PC-3 (cell line): Measurements from ENCODE around the gene IL31RA. TPM values are rescaled to one million over a fixed set of nuclear protein-coding genes. Genes with fewer than 3 reads are reported as not detected.

ENCODE experiments used
- ATAC-seq: fragments of 200-7000 bp; cut with Tn5 transposase; 2 replicates; pipeline ENCODE4 v1.9.1; 2020; ENCODE audit warnings: mild to moderate bottlenecking, moderate library complexity
- BruUV-seq: library from RNA; stranded (reverse); fragments of 400-500 nt; replicated peaks from 2 replicates; lab custom pipeline; 2021; lab: Mats Ljungman, UMichigan
- CTCF ChIA-PET: fragments of 300-600 bp; sonication (Branson Sonifier 250); formaldehyde crosslinking; loops from one replicate; lab custom pipeline; 2022; ENCODE audit warnings: antibody characterized with exemption; lab: Charles Lee
- POLR2A ChIA-PET: fragments of 300-600 bp; sonication (Branson Sonifier 250); formaldehyde crosslinking; loops from one replicate; lab custom pipeline; 2022; ENCODE audit warnings: antibody characterized with exemption; ENCODE audit not compliant: unreplicated experiment; lab: Charles Lee
- DNase-seq: peaks from one replicate; pipeline ENCODE4 v3.0.0-alpha.2; 2015
- H2AFZ ChIP-seq: fragments of 300-600 bp; sonication (generic); 2 replicates; pipeline ENCODE4 v1.6.0; 2016; ENCODE audit warnings: antibody characterized with exemption, low read length
- H3F3A ChIP-seq: fragments of 300-600 bp; sonication (generic); one replicate; pipeline ENCODE4 v1.6.0; 2017; ENCODE audit warnings: antibody characterized with exemption, low read length, control low read depth, mild to moderate bottlenecking; ENCODE audit not compliant: unreplicated experiment
- H3K27ac ChIP-seq: fragments of 300-600 bp; sonication (generic); 2 replicates; pipeline ENCODE4 v1.5.1; 2016; ENCODE audit warnings: mild to moderate bottlenecking, low read length
- H3K27me3 ChIP-seq: fragments of 300-600 bp; sonication (generic); 2 replicates; pipeline ENCODE4 v1.6.1; 2016; ENCODE audit warnings: low read length, mixed read lengths
- H3K36me3 ChIP-seq: fragments of 300-600 bp; sonication (generic); 2 replicates; pipeline ENCODE4 v1.6.1; 2016; ENCODE audit warnings: low read depth, mixed run types, low read length, mixed read lengths
- H3K4me1 ChIP-seq: fragments of 300-600 bp; sonication (generic); 2 replicates; pipeline ENCODE4 v1.5.1; 2016; ENCODE audit warnings: low read length; ENCODE audit not compliant: insufficient read depth
- H3K4me2 ChIP-seq: fragments of 300-600 bp; sonication (generic); 2 replicates; pipeline ENCODE4 v1.6.0; 2016; ENCODE audit warnings: low read length
- H3K4me3 ChIP-seq: fragments of 300-600 bp; sonication (generic); 2 replicates; pipeline ENCODE4 v1.5.1; 2016; ENCODE audit warnings: mild to moderate bottlenecking, low read length, mixed read lengths
- H3K79me2 ChIP-seq: fragments of 300-600 bp; sonication (generic); 2 replicates; pipeline ENCODE4 v1.6.1; 2017; ENCODE audit warnings: low read length, mixed read lengths
- H3K9ac ChIP-seq: fragments of 300-600 bp; sonication (generic); 2 replicates; pipeline ENCODE4 v1.6.0; 2016; ENCODE audit warnings: mild to moderate bottlenecking, low read length
- H3K9me2 ChIP-seq: fragments of 300-600 bp; sonication (generic); replicated peaks from 2 replicates; pipeline ENCODE4 v1.6.1; 2016; ENCODE audit warnings: mixed run types, low read length, mixed read lengths
- H3K9me3 ChIP-seq: fragments of 300-600 bp; sonication (generic); 2 replicates; pipeline ENCODE4 v1.6.1; 2016; ENCODE audit warnings: low read length, mixed read lengths
- H4K20me1 ChIP-seq: fragments of 300-600 bp; sonication (generic); 2 replicates; pipeline ENCODE4 v1.6.1; 2016; ENCODE audit warnings: low read length, mixed read lengths
- EZH2 ChIP-seq: fragments of 300-600 bp; sonication (generic); IDR thresholded peaks from one replicate; pipeline ENCODE4 v1.6.1; 2017; ENCODE audit warnings: antibody characterized with exemption, mild to moderate bottlenecking, low read length; ENCODE audit not compliant: unreplicated experiment
- EZH2phosphoT487 ChIP-seq: fragments of 300-600 bp; sonication (generic); IDR thresholded peaks from 2 replicates; pipeline ENCODE4 v1.6.1; 2018; ENCODE audit warnings: mild to moderate bottlenecking, antibody characterized with exemption, low read length, borderline replicate concordance
- intact Hi-C: fragments of 100-400 bp; cut with micrococcal nuclease; formaldehyde crosslinking; loops from 2 replicates; pipeline ENCODE4 v1.9.0; 2023
- total RNA-seq: library from RNA; depleted of rRNA; stranded (reverse); fragments of >200 nt; gene quantifications from 2 replicates; pipeline ENCODE4 v1.2.3, GENCODE V29; 2014
- TF ChIP-seq, protein P1 (sequence below): fragments of 300-600 bp; sonication (generic); conservative IDR thresholded peaks from 2 replicates; pipeline ENCODE4 v1.5.1; 2017; ENCODE audit warnings: antibody characterized with exemption, low read depth, mild to moderate bottlenecking, low read length

Gene IL31RA
- total RNA-seq, 1 experiment from 2014 or later = 1.6 TPM

DNA sequence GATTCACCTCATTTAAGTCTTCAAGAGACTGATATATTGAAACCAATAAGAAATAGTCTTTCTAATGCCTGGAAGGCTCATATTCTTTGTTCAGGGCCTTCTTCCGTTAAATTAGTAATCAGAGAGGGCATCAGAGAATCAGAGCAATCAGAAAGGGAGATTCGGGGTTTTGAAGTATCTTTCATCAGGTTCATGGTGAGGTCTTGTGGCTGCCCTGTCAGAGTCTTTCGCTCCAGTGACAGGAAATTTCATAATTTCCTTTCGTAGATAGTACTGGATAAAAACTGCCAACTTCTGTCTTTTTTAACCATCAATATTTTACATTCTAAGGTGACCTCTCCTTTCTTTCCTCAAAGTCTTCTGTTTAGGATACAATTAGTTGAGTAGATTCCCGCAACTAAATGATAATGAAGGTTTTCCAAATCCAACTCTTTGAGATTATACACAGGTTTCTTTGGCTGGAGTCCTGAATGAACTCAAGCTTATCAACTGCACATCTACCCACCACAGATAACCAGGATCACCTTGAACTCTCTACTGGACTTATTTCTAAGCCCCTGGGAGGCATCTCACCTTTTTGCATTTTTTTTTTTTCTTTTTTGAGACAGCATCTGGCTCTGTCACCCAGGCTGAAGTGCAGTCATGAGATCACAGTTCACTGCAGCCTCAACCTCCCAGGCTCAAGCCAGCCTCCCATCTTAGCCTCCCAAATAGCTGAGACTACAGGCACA, 5.5 kb downstream of the IL31RA start:
- Histone ChIP-seq H3K4me2 (no peak overlapping the region), H3K79me2 (no peaks in the 10 kb centered on the region), H2AFZ (no peak overlapping the region), H3K4me1 (peaks cover 8% of the 10 kb centered on the region; the same call in 1 of the 2 replicates), H3K36me3 (no peaks in the 10 kb centered on the region), H3K27me3 (no peaks in the 10 kb centered on the region), H3K27ac (no peak overlapping the region), H3K9me3 (no peaks in the 10 kb centered on the region), H3K9me2 (no peaks in the 10 kb centered on the region), H3F3A (no peaks in the 10 kb centered on the region), H4K20me1 (no peaks in the 10 kb centered on the region), H3K4me3 (no peak overlapping the region), H3K9ac (no peak overlapping the region)
- ATAC-seq = no peak
- POLR2A ChIA-PET = no interaction called here
- BruUV-seq = no TSS peak
- DNase-seq = no peak
- TF ChIP-seq EZH2phosphoT487 (no peak), EZH2 (no peak)
- TF ChIP-seq, protein P1, sequence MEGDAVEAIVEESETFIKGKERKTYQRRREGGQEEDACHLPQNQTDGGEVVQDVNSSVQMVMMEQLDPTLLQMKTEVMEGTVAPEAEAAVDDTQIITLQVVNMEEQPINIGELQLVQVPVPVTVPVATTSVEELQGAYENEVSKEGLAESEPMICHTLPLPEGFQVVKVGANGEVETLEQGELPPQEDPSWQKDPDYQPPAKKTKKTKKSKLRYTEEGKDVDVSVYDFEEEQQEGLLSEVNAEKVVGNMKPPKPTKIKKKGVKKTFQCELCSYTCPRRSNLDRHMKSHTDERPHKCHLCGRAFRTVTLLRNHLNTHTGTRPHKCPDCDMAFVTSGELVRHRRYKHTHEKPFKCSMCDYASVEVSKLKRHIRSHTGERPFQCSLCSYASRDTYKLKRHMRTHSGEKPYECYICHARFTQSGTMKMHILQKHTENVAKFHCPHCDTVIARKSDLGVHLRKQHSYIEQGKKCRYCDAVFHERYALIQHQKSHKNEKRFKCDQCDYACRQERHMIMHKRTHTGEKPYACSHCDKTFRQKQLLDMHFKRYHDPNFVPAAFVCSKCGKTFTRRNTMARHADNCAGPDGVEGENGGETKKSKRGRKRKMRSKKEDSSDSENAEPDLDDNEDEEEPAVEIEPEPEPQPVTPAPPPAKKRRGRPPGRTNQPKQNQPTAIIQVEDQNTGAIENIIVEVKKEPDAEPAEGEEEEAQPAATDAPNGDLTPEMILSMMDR = no peak
- CTCF ChIA-PET = no interaction called here
- intact Hi-C loops = loop anchor here (10.0 kb wide), 1 partner anchor 102 kb away; no protein-coding TSS in a partner anchor

DNA sequence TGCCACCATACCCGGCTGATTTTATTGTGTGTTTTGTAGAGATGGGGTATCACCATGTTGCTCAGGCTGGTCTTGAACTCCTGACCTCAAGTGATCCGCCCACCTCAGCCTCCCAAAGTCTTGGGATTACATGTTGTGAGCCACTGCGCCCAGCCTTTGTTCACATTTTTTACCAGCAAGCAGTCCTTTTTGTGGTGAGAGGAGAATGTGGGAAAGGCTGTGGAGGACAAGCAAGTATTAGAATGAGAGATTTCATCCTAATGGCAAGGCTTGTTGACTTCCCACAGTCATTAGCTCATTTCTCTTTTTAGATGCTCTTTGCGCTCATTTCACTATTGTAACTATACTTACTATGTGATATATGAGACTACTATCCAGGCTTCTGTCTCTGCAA, 6.1 kb downstream of the IL31RA start:
- BruUV-seq = no TSS peak
- H3K4me2 ChIP-seq = no peak overlapping the region
- ATAC-seq (no peak), DNase-seq (no peak)
- H3K4me1 ChIP-seq = peaks cover 6% of the 10 kb centered on the region; the same call in 1 of the 2 replicates
- no peaks in the 10 kb centered on the region for H3K36me3 ChIP-seq
- no peaks in the 10 kb centered on the region for H3K9me3 ChIP-seq
- no peaks in the 10 kb centered on the region for H3K79me2 ChIP-seq
- no peaks in the 10 kb centered on the region for H3K9me2 ChIP-seq
- no peaks in the 10 kb centered on the region for H4K20me1 ChIP-seq
- intact Hi-C loops = loop anchor here (10.0 kb wide), 1 partner anchor 102 kb away; no protein-coding TSS in a partner anchor
- no peaks in the 10 kb centered on the region for H3F3A ChIP-seq
- H3K27ac ChIP-seq = no peak overlapping the region
- TF ChIP-seq EZH2phosphoT487 (no peak), EZH2 (no peak)
- TF ChIP-seq, protein P1 = no peak
- no peak overlapping the region for H2AFZ ChIP-seq
- H3K27me3 ChIP-seq = no peaks in the 10 kb centered on the region
- CTCF ChIA-PET = no interaction called here
- H3K4me3 ChIP-seq = no peak overlapping the region
- POLR2A ChIA-PET = no interaction called here
- H3K9ac ChIP-seq = no peak overlapping the region

DNA sequence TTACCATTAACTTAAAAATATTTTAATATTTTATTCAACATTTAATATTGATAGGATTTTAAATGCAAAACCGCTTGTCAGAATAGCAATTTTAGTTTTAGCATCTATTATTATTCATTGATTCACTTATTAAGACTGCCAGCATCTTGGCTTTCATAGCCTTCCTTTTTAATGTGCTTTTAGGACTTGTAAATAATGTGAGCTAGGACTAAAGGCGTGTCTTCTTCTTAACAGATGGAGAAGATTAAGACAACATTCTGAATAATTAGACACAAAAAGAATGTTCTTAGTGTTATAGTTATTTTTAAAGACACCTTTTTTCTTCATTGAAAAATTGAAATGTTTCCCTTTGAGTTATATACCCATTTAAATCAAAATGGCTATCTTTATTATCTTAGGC, 6.9 kb downstream of the IL31RA start:
- ATAC-seq (no peak), DNase-seq (no peak)
- ChIA-PET POLR2A (no interaction called here), CTCF (no interaction called here)
- Histone ChIP-seq H4K20me1 (no peaks in the 10 kb centered on the region), H3K4me1 (peaks cover 6% of the 10 kb centered on the region; the same call in 1 of the 2 replicates), H2AFZ (no peak overlapping the region), H3K79me2 (no peaks in the 10 kb centered on the region), H3K9ac (no peak overlapping the region), H3K27me3 (no peaks in the 10 kb centered on the region), H3K4me2 (no peak overlapping the region), H3K9me3 (no peaks in the 10 kb centered on the region), H3K9me2 (no peaks in the 10 kb centered on the region), H3K36me3 (no peaks in the 10 kb centered on the region), H3F3A (no peaks in the 10 kb centered on the region), H3K27ac (no peak overlapping the region), H3K4me3 (no peak overlapping the region)
- intact Hi-C loops = loop anchor here (10.0 kb wide), 1 partner anchor 103 kb away; no protein-coding TSS in a partner anchor
- TF ChIP-seq EZH2phosphoT487 (no peak), EZH2 (no peak)
- TF ChIP-seq, protein P1 = no peak
- BruUV-seq = no TSS peak
